ENCODE data around the gene VSIG4.

GRCh38 chrX:65999029-65999562 lies 40.8 kb downstream of the VSIG4 start:
- TF ChIP-seq, protein P1, sequence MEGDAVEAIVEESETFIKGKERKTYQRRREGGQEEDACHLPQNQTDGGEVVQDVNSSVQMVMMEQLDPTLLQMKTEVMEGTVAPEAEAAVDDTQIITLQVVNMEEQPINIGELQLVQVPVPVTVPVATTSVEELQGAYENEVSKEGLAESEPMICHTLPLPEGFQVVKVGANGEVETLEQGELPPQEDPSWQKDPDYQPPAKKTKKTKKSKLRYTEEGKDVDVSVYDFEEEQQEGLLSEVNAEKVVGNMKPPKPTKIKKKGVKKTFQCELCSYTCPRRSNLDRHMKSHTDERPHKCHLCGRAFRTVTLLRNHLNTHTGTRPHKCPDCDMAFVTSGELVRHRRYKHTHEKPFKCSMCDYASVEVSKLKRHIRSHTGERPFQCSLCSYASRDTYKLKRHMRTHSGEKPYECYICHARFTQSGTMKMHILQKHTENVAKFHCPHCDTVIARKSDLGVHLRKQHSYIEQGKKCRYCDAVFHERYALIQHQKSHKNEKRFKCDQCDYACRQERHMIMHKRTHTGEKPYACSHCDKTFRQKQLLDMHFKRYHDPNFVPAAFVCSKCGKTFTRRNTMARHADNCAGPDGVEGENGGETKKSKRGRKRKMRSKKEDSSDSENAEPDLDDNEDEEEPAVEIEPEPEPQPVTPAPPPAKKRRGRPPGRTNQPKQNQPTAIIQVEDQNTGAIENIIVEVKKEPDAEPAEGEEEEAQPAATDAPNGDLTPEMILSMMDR (IDR thresholded peaks at IDR 0.05) = no peak
- no peak for TF ChIP-seq POLR2A (IDR thresholded peaks at IDR 0.05)
- no peak for TF ChIP-seq POLR2AphosphoS5 (IDR thresholded peaks at IDR 0.05)
- TF ChIP-seq EP300 (IDR thresholded peaks at IDR 0.05) = no peak
